GM18502 (cell line): ENCODE measurements around the gene RAD51B.
"Not testable (repeated sequence)": the region's sequence is repeated elsewhere in the genome, so short reads cannot be mapped to it uniquely, and the experiment has no call there.

Experiments used
- ATAC-seq: cut with Tn5 transposase; IDR thresholded peaks from one replicate; pipeline ENCODE4 v1.9.1; 2021; ENCODE audit warnings: mild to moderate bottlenecking; ENCODE audit not compliant: unreplicated experiment, poor library complexity

Gene RAD51B

DNA sequence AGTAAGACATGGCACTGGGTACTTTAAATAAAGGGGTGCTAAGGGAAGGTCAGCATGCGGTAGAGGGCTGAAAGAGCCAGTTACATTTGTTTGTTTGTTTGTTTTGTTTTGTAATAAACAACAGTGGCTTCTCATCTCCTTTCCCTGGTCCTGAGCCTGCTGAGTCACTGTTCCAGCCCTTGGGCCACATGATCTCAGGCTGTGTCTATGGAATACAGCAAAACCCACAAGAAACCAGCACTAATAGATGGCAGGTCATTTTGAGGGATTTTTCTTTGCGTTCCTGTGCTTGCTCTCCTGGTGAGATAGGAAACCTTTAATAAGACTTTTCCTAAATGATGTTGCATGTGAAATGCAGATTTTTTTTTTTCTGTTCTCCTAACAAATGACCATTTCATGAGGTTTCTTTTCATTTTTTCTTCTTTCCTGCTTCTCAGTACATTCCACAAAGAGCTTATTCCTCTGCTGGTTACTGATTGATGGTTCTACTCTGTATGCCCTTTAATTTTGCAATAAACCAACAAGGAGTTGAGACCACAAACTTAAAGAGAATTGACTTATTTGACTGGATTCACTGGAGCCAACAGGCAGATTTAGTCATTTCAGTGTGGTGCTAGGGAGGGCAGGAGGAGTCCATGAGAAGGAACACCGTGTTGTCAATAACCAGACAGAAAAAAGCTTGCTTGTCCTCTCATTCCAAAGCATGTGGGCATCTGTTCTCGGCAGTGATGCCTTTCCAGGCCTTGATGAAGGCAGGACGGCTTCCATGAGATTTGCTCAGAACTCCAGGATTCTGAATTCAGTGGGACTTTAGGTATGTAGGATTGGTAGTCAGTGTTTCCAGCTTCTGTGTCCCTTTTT lies 459.2 kb downstream of the RAD51B start:
- no peak for ATAC-seq

DNA sequence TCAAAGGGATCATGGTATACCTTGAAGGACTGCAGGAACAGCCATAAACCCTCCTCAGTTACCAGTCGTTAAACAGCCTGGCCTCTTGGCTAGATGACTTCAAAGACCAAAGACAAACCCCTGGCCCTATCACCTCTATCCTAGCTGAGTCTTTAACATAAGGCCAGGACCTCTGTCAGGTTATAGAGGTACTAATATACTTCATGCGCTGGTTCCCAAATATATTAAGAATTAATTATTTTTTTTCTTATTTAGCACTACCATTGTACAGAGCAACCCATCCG lies 459.8 kb downstream of the RAD51B start:
- no peak for ATAC-seq

DNA sequence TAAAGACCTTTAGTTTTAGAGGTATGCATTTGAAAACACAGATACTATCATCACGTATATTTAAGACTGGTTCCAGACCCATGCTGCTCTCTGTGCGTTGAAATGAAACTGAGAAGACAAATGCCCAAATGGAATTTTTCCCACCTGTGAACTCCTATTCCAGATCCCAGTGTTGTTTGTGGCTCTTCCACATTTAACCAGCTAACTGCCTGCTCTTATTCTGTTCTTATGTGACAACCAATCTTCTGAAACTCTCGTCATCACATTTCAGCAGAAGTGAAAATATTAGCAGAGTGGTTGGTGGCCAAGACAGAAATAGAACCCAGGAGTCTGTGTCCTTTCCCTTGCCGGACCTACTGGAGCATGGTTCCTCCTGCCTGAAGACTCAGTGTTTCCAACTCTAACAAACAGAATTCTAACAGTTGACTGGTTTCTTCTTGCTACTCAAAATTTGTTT lies 460.2 kb downstream of the RAD51B start:
- ATAC-seq: peak; percentile 40

DNA sequence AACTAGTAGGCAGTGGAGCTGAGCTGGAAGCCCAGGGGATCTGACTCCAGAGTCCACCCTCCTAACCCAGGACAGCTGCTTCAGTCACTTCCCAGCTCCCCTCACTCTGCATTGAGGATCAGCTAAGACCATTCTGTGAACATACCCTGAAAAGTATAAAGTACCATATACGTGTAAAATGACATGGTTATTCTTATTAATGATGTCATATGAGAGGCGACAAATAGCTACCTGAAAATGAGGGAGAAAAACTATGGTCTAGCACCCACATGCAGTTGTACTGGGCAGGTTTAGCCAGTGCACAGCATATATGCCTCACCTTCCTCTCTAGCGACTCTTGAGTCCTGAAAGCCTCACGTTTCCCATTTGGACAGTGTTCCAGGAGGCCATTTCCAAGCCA lies 461.9 kb downstream of the RAD51B start:
- no peak for ATAC-seq

DNA sequence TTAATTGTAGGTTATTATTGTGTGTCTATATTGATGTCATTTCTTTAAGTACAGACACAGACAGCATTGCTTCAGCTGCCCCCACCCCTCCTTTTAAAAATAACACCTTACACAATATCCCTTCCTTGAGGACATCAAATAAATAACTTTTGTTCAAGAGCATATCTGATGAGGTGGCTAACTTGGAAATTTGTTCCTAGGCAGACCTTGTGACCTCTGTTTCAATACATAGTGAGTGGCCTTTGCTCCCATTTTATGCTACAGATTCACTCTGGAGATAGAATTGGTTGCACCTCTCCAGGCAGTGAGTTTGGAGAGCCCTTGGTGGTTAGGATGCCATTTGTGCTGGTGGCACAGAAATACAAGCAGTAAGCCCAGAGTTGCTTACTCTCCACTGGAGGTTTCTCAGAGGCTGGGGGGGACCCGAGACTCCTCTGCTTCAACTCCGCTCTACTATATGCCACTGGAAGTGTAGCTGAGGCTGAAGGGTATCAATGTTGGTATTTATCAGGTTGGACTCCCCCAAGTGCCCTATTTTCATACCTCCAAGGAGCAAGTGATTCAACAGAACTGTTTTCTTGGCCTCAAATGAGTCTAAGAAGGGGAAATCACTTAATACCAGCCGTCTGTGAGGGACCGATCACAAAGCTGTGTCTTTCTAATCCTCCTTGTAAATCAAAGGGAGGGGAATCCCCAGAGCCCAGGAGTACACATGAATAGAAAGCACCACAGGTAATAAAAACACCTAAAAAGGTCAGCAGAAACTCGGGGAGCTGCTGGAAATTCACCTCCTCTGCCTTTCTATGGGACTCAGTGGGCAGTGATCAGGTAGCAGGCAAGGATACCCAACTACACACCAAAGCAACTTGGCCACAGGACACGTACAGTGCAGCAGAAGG lies 463.1 kb downstream of the RAD51B start:
- ATAC-seq: peak; percentile 38

DNA sequence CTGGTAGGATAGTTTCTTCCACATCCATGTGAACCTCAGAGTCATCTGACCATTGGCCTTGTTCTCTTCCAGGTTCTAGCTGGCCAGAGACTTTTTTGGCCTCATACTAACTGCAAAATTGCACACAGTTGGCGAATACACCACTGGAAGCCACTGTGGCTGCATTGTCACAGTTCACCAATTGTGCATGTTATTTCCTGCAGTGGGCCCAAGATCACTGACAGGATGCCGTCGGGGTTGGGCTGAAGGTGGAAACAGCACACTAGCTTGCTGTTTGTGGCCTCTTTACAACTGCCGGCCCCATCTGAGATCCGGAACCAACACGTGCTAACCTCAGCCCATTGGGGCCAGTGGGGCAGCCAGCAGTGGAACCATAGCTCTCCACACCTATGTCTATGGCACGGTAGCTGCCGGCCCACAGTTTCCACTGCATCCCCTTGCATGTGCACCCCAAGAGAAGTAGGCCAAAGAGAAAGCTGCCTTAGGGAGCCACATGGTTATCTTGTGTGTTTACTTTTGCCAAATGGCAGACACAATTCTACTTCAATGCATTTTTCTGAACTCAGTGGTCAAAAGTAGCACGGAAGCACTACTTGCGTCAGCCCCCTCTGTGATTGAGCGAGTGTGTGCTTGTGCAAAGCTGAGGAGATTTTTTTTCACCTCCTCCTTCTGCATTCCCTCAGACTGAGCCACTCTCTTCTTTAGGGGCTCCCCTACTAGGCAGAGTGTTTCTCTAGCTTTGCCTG lies 464.0 kb downstream of the RAD51B start:
- peak; percentile 41 for ATAC-seq

DNA sequence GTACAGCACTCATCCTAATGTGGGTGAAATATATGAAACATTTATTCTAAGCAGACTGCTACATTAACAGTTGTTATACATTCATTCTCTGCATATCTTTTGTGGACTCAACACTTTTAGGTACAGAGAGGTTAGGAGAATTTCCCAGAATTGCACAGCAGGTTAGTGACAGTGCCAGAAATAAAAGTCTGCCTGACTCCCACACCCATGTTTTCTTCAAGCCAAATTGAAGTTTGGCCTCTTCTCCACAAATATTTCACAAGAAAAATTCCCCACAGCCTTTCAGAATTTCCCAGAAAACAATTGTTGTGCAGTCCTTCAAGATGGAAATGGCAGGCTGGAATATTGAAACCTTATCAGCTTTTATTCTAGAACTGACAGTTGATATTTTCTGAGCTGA lies 464.8 kb downstream of the RAD51B start:
- no peak for ATAC-seq

DNA sequence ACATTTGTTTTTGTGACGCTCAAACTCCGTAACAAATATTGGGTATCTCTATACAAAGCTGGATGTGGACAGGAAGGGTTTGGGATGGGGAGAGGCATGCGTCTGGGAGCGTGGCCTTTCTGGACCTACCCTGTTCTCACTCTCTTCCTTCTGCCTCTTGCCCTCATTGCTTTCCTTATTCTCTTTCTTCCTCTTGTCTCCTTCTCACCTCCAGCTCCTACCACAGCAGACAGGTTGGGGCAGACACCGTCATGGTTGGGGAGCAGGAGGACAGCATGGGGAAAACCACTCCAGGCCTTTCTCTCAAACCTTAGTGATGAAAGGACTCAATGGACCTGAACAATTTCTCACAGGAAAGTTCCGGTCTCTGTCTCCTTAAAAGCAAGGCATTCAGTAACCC lies 465.3 kb downstream of the RAD51B start:
- no peak for ATAC-seq

DNA sequence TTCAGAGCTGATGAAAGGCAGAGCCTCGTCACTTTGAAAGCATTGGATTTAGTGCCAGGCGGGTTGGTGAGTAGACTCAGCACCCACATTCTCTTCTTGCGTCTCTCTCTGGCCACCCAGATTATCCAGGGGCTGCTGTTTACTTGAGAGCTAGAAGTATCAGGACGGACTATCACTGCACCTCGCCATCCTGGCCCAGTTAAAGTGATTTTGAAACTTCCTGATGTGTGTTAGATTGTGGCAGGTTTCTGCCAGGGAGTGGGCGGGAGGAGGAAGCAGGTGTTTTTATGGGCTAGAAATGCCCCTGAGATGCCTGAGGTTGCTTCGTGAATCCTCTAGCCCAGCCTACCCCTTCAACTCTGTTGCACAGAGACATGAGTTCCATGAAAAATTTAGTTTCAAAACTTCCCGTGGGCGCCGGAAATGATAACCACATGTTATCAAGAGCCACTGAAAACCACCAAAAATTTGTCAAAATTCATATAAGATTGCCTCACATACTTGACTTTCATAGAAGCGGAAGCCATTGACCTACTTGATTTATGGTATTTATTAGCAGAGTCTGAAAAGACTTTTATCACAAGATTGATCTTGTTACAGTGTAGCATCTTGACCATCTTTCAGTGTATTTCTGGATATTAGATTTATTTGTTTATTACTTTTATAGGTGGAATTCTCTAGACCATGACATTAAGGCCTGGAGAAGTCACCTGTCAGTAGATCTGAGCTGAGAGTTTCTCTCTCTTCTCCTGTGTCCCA lies 466.0 kb downstream of the RAD51B start:
- peak; percentile 29 for ATAC-seq

DNA sequence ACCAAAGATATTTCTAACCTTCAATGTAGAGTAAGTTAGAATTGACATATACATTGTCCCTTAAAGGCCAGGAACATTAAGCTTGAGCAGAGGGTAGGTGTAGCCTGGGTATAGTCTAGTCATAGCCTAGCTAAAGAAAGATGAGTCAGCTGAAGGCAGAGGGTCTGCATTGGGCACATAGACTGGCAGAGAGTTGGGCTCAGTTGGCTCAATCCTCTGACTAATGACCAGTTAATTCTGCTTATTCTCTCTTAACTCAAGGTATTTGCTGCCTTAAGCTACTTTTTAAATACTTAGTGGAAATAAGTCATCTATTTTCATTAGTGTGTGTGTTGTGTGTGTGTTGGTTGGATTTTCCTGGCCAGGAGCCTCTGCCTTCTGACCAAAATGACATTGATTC lies 467.1 kb downstream of the RAD51B start:
- ATAC-seq: no peak

DNA sequence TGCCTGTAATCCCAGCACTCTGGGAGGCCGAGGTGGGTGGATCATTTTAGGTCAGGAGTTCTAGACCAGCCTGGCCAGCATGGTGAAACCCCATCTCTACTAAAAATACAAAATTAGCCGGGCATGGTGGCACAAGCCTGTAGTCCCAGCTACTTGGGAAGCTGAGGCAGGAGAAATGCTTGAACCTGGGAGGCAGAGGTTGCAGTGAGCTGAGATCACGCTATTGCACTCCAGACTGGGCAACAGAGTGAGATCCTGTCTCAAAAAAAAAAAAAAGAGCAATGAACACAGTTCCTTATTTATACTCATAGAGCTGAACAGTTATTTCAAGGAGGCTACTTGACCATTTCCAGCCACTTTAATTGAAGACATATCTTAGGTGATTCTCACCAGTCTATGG lies 469.9 kb downstream of the RAD51B start:
- not testable (repeated sequence) for ATAC-seq

DNA sequence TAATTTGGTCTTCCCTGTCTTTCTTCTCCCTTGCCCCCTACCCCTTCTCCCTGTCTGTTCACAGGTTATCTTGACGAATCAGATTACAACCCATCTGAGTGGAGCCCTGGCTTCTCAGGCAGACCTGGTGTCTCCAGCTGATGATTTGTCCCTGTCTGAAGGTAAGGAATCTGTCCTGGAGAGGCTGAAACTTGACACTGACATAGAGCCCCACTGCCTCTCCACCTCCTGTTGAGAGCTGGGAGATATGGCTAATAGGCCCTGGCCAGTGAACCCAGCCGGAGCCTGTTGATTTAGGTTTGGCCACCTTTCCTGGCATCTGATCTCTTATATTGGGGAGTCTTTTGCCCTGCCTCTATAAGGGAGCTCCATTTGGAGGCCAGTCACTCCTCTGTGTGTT lies 472.2 kb downstream of the RAD51B start:
- no peak for ATAC-seq

DNA sequence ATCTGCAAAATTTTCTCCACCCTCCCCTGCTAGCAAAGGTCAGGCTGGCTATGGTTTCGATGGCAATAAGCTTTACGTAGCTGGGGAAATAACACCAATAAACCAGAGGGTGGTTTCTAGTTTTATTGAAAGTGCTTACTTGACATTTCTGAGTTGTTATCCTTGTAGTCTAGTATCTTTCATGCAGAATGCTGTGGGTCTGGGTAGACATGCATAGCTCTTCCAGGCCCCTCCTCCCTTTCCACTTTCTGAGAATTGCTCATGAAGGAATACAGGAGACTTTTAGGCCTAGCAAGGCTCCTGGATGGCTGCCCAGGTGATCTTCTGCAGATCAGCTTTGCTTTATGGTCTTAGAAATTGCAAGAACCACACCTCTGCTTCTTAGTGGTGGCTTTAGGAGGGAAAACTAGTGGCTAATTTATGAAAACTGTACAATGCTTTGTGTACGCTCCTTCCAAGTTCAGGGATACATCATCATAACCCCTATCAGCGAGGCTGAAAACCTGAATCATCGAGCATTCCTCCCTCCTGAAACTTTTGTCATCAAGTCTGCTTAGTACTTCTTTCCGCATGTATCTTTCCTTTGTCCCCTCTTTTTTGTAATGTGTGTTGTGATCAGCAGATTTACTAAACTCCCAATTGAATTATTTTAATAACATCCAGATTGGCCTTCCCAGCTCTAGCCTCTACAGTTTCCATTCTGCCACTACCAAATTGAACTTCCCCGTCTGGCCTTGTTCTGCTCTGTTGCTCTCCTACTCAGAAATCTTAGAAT lies 473.0 kb downstream of the RAD51B start:
- ATAC-seq: no peak

DNA sequence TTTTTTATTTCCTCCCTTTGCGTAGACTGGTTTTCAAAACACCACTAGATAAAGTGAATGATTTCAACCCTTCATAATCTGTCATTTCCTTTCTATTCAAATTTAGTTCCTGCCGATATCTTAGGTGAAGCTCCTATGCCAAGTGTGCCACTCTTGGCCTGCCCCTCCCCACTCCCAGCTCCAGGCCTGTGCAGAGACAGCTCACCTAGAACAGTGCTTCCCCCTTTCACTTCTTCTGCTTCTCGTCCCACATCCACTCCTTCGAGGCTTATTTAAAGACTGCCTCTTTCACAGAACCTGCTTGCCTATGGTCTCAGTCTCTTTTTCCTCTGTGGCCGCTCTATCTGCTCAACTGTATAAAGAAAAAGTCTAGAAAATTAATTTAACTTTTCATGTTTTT lies 473.8 kb downstream of the RAD51B start:
- ATAC-seq: no peak

DNA sequence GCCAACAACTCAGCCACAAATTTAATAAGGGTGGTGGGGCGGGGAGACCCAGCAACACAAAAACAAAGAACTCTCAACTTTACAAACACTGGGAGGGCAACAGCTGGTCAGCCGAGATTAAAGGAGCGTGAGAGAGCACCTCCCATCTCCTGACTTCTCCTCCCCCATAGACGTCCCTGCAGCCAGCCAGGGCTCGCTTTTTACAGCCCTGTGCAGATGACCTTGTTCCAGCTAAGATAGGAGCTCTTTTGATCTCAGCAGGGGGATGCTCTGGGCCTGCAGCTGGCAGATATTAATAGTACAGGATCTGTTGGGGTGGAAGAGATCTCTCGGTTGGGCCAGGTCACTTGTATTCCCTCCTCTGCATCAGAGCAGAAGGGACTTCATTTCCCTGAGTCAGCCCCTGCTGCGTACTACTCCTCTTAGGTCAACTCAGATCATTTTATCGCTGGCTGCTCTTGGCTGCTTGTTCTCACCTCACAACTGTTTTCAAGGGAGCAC lies 475.8 kb downstream of the RAD51B start:
- no peak for ATAC-seq

DNA sequence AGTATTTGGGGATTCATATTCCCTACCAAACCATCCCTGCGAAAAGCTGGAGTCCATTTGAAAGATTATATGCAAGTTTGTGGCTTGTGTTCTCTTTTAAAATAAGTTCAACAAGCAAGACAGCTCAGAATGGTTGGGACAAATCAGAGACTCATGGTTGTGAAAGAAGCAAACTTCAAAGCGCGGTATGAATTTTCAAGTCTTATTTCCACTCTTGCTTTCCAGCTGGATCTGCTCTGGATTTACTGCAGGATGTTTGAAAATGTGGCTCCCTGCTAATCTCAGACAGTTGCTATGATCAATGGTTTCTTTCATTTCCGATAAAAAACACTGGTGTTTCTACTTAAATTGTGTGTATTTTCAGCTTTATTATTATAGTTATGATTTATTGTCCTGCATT lies 477.5 kb downstream of the RAD51B start:
- ATAC-seq: no peak

DNA sequence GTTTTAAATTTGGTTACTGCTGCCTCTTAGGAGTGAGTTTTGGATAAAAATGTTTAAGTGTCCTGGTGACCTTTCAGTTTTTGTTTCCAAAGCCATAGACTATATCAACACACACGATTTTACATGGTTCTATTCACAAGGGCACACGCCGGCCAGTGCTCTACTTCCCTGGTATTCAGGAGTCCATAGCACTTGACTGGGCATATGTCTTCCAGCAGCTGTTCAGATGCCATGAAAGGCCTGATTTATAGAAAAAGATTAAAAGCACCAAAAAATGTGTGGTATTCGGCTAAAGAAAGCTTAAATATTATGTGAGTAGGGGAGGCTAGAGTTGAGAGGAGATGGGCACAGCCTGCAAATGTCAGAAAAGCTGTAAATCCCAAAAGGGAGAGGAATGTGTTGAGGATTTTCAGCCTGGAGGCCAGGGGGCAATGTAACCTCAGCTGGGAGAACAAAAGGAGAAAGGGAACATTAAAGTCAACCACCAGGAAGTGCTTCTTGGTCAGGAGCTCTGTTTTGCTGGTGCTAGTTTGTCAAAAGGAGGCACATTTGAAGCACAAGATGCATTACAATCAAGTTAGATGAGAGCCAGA lies 478.4 kb downstream of the RAD51B start:
- no peak for ATAC-seq

DNA sequence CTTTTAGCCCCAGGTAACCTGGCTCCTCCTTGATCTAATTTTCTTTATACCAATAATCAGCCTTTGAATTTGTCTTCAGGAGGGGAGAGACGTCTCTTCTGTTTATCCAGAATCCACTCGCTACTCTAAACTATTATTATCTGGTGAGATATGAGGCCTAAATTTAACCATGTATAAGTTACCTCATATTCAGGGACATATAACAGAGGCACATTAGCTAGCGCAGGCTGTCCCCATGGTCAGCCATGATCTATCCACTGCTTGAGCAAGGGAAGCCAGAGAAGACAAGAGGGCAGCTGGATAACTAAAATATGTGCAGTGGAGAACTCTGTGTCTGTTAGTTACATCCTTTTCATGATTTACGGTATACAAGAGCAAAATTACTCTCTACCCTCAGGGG lies 481.0 kb downstream of the RAD51B start:
- no peak for ATAC-seq

DNA sequence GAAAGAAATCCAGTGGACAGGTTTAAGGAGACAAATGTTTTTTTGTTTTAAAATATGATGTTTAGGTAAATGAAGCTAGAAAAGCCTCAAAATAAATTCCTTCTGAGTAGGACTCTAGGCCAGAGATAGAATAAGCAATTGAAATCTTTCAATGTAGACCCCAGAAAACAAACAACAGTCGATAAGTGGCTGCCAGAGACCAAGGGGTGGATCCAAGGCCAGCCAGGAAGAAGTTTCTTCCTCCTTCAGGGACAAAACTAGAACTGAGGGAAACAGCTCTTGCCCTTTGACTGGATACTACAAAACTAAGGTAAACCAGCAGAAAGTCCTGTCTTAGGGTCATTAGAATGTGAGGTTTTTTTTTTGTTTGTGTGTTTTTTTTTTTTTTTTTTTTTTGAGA lies 481.6 kb downstream of the RAD51B start:
- no peak for ATAC-seq
